ENCODE results near the gene SPACDR. TPM values are rescaled to one million over a fixed set of nuclear protein-coding genes. Genes with fewer than 3 reads are reported as not detected.
"Not testable (repeated sequence)": the region's sequence is repeated elsewhere in the genome, so short reads cannot be mapped to it uniquely, and the experiment has no call there.

Gene SPACDR
- polyA plus RNA-seq, 1 donor (not counting 4 experiments of a cell fraction or from before 2014, with no cell fraction given), result 0.37 TPM

DNA sequence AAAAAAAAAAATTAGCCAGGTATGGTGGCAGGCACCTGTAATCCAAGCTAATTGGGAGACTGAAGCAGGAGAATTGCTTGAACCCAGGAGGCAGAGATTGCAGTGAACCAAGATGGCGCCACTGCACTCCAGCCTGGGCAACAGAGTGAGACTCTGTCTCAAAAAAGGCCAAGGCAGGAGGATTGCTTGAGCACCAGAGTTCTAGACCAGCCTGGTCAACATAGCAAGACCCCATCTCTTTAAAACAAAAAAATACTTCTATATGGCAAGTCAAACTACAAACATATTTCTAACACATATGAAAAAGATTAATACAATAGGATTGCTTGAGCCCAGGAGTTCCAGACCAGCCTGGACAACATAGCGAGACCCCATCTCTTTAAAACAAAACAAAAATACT is 36.7 kb upstream of the SPACDR start:
- dilution Hi-C loops (cut with MboI; ENCODE audit: extremely low pct_ligation_motif_present, low sequenced_read_pairs); H3K4me2 ChIP-seq (ENCODE audit: control insufficient read depth, extremely low read depth, insufficient read depth, low read depth, low read length); H2AFZ ChIP-seq (ENCODE audit: control insufficient read depth, low read length): not testable (repeated sequence)

GRCh38 chr7:100496509-100496908 is 32.4 kb upstream of the SPACDR start:
- Histone ChIP-seq H3K9me3 (ENCODE audit: control insufficient read depth, low read depth, low read length) (no peaks in the 10 kb centered on the region), H3K27ac (ENCODE audit: control insufficient read depth, insufficient read depth, low read length) (no peak overlapping the region), H4K20me1 (ENCODE audit: control insufficient read depth, extremely low read depth, insufficient read depth, low read length) (no peaks in the 10 kb centered on the region), H3K79me2 (ENCODE audit: control insufficient read depth, insufficient read depth, low read length) (no peaks in the 10 kb centered on the region), H3K4me1 (ENCODE audit: control insufficient read depth, extremely low read depth, insufficient read depth, low read length) (peaks cover 12% of the 10 kb centered on the region), H3K4me3 (ENCODE audit: control insufficient read depth in 2 of 3, extremely low read depth in 1 of 3, insufficient read depth in 2 of 3, low read depth in 1 of 3, low read length in 3 of 3) (no peak overlapping the region), H3K27me3 (ENCODE audit: control insufficient read depth, extremely low read depth, insufficient read depth, low read length) (no peaks in the 10 kb centered on the region), H2AFZ (ENCODE audit: control insufficient read depth, low read length) (no peak overlapping the region), H3K9me1 (ENCODE audit: control insufficient read depth, extremely low read depth, insufficient read depth, low read length) (no peaks in the 10 kb centered on the region), H3K36me3 (ENCODE audit: control insufficient read depth in 2 of 2, extremely low read depth in 1 of 2, insufficient read depth in 2 of 2, low read length in 2 of 2) (no peaks in the 10 kb centered on the region), H3K9ac (ENCODE audit: control insufficient read depth, extremely low read depth, insufficient read depth, low read length) (no peak overlapping the region), H3K4me2 (ENCODE audit: control insufficient read depth, extremely low read depth, insufficient read depth, low read depth, low read length) (no peak overlapping the region)
- FAIRE-seq (no peak), DNase-seq (ENCODE audit: low read depth, low spot score) (no peak)
- dilution Hi-C loops (cut with MboI; ENCODE audit: extremely low pct_ligation_motif_present, low sequenced_read_pairs), result no loop called here
- TF ChIP-seq EZH2 (IDR thresholded peaks at IDR 0.05; ENCODE audit: low read length), result no peak
- TF ChIP-seq, protein P1, sequence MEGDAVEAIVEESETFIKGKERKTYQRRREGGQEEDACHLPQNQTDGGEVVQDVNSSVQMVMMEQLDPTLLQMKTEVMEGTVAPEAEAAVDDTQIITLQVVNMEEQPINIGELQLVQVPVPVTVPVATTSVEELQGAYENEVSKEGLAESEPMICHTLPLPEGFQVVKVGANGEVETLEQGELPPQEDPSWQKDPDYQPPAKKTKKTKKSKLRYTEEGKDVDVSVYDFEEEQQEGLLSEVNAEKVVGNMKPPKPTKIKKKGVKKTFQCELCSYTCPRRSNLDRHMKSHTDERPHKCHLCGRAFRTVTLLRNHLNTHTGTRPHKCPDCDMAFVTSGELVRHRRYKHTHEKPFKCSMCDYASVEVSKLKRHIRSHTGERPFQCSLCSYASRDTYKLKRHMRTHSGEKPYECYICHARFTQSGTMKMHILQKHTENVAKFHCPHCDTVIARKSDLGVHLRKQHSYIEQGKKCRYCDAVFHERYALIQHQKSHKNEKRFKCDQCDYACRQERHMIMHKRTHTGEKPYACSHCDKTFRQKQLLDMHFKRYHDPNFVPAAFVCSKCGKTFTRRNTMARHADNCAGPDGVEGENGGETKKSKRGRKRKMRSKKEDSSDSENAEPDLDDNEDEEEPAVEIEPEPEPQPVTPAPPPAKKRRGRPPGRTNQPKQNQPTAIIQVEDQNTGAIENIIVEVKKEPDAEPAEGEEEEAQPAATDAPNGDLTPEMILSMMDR (optimal IDR thresholded peaks at IDR 0.05 in 1 of 3, IDR thresholded peaks at IDR 0.05 in 1 of 3, conservative IDR thresholded peaks at IDR 0.05 in 1 of 3; ENCODE audit: extremely low read depth in 1 of 3, insufficient read depth in 2 of 3, low read length in 3 of 3), result no peak

More for the DNA sequence above, 36.7 kb upstream of the SPACDR start:
- H4K20me1 ChIP-seq (ENCODE audit: control insufficient read depth, extremely low read depth, insufficient read depth, low read length); H3K36me3 ChIP-seq (ENCODE audit: control insufficient read depth in 2 of 2, extremely low read depth in 1 of 2, insufficient read depth in 2 of 2, low read length in 2 of 2); H3K27ac ChIP-seq (ENCODE audit: control insufficient read depth, insufficient read depth, low read length); H3K79me2 ChIP-seq (ENCODE audit: control insufficient read depth, insufficient read depth, low read length); H3K9me3 ChIP-seq (ENCODE audit: control insufficient read depth, low read depth, low read length); H3K9ac ChIP-seq (ENCODE audit: control insufficient read depth, extremely low read depth, insufficient read depth, low read length); DNase-seq (ENCODE audit: low read depth, low spot score); H3K4me1 ChIP-seq (ENCODE audit: control insufficient read depth, extremely low read depth, insufficient read depth, low read length); H3K9me1 ChIP-seq (ENCODE audit: control insufficient read depth, extremely low read depth, insufficient read depth, low read length); H3K27me3 ChIP-seq (ENCODE audit: control insufficient read depth, extremely low read depth, insufficient read depth, low read length); FAIRE-seq; H3K4me3 ChIP-seq (ENCODE audit: control insufficient read depth in 2 of 3, extremely low read depth in 1 of 3, insufficient read depth in 2 of 3, low read depth in 1 of 3, low read length in 3 of 3): not testable (repeated sequence)

All from keratinocyte (primary cell).